Epithelial cell of prostate (primary cell): ENCODE data around the gene PLIN5.

Source experiments
- DNase-seq: peaks from one replicate; pipeline ENCODE4 v3.0.0-alpha.2; 2011; ENCODE audit warnings: low read depth, low spot score
- H3K27ac ChIP-seq: fragments of 450-650 bp; 2 replicates; pipeline ENCODE4 v1.5.1; 2017; ENCODE audit warnings: mild to moderate bottlenecking

The PLIN5 gene

GRCh38 chr19:4534836-4535658 is at the start of gene PLIN5:
Gene PLIN5 (minus strand): TSS chr19:4535224. CDS start chr19:4534074, 1,150 bp downstream.
- H3K27ac ChIP-seq = no peak within 1 kb of the TSS

GRCh38 chr19:4583961-4584669 is 49.1 kb upstream of the PLIN5 start:
- no peak for DNase-seq
- no peak overlapping the region for H3K27ac ChIP-seq

More at GRCh38 chr19:4534836-4535658, at the start of gene PLIN5:
- DNase-seq = no peak

- no peak overlapping the region for H3K27ac ChIP-seq
- no peak for DNase-seq
These were observed 48.2 kb upstream of the PLIN5 start for GRCh38 chr19:4582980-4583842.

GRCh38 chr19:4581666-4582553 is 46.9 kb upstream of the PLIN5 start:
- DNase-seq = no peak
- H3K27ac ChIP-seq = no peak overlapping the region

- H3K27ac ChIP-seq = no peak overlapping the region
- DNase-seq = no peak
These were observed 46.1 kb upstream of the PLIN5 start for GRCh38 chr19:4580961-4581665.

- DNase-seq = no peak
- H3K27ac ChIP-seq = no peak overlapping the region
These were observed 45.2 kb upstream of the PLIN5 start for GRCh38 chr19:4580021-4580901.

GRCh38 chr19:4579389-4579788 is 44.4 kb upstream of the PLIN5 start:
- DNase-seq = no peak
- no peak overlapping the region for H3K27ac ChIP-seq

GRCh38 chr19:4578552-4579248 is 43.7 kb upstream of the PLIN5 start:
- no peak for DNase-seq
- H3K27ac ChIP-seq = no peak overlapping the region

GRCh38 chr19:4577020-4577782 is 42.2 kb upstream of the PLIN5 start:
- H3K27ac ChIP-seq = no peak overlapping the region
- DNase-seq = no peak

- DNase-seq = no peak
- H3K27ac ChIP-seq = no peak overlapping the region
These were observed 41.3 kb upstream of the PLIN5 start for GRCh38 chr19:4576016-4576933.

- no peak for DNase-seq
- H3K27ac ChIP-seq = no peak overlapping the region
These were observed 40.4 kb upstream of the PLIN5 start for GRCh38 chr19:4575267-4576015.

GRCh38 chr19:4573682-4574081 is 38.7 kb upstream of the PLIN5 start:
- H3K27ac ChIP-seq = no peak overlapping the region
- no peak for DNase-seq

GRCh38 chr19:4571305-4571917 is 36.4 kb upstream of the PLIN5 start:
- no peak overlapping the region for H3K27ac ChIP-seq
- no peak for DNase-seq

GRCh38 chr19:4570916-4571304 is 35.9 kb upstream of the PLIN5 start:
- no peak for DNase-seq

GRCh38 chr19:4570402-4570801 is 35.4 kb upstream of the PLIN5 start:
- no peak overlapping the region for H3K27ac ChIP-seq

More at GRCh38 chr19:4570916-4571304, 35.9 kb upstream of the PLIN5 start:
- H3K27ac ChIP-seq = no peak overlapping the region

More at GRCh38 chr19:4570402-4570801, 35.4 kb upstream of the PLIN5 start:
- no peak for DNase-seq
